GM13976 (cell line): ENCODE data around the gene B9D2.
"Not testable (repeated sequence)": the region's sequence is repeated elsewhere in the genome, so short reads cannot be mapped to it uniquely, and the experiment has no call there.

Experiments used
- DNase-seq: peaks from one replicate; pipeline ENCODE4 v3.0.0; 2012; ENCODE audit warnings: low spot score
- in situ Hi-C: fragments of 300-500 bp; cut with MboI; formaldehyde crosslinking; loops from one replicate; pipeline ENCODE4 v1.12.0; 2022; ENCODE audit warnings: low sequenced_read_pairs, mixed read lengths, inconsistent platforms; ENCODE audit not compliant: unreplicated experiment
- TF ChIP-seq, protein P1 (sequence below): IDR thresholded peaks from 2 replicates; pipeline ENCODE4 v1.5.1; 2012; ENCODE audit warnings: borderline replicate concordance, mild to moderate bottlenecking; ENCODE audit not compliant: insufficient read depth; ENCODE audit errors: extremely low read depth, missing control alignments, control extremely low read depth

The B9D2 gene

DNA sequence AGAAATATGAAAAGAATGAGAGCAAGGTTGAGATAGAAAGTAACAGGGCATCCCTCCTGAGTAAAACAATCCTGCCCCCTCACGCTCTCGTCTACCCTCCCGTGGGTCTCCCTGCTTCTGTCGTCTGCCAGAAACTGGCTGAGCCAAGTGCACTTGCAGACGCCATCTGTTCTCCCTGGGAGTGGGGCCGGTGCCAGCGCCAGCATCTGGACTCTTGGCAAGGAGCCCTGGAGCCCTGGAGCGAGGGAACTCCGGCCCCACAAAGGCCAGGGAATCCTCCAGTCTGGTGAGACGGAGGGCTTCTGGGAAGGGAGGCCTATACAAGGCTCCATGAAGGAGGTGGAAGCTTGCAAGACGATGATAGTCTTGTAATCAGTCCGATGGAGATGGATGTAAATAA is 10.0 kb upstream of the B9D2 start:
- in situ Hi-C loops, result no loop called here
- TF ChIP-seq, protein P1, sequence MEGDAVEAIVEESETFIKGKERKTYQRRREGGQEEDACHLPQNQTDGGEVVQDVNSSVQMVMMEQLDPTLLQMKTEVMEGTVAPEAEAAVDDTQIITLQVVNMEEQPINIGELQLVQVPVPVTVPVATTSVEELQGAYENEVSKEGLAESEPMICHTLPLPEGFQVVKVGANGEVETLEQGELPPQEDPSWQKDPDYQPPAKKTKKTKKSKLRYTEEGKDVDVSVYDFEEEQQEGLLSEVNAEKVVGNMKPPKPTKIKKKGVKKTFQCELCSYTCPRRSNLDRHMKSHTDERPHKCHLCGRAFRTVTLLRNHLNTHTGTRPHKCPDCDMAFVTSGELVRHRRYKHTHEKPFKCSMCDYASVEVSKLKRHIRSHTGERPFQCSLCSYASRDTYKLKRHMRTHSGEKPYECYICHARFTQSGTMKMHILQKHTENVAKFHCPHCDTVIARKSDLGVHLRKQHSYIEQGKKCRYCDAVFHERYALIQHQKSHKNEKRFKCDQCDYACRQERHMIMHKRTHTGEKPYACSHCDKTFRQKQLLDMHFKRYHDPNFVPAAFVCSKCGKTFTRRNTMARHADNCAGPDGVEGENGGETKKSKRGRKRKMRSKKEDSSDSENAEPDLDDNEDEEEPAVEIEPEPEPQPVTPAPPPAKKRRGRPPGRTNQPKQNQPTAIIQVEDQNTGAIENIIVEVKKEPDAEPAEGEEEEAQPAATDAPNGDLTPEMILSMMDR, result no peak
- no peak for DNase-seq

DNA sequence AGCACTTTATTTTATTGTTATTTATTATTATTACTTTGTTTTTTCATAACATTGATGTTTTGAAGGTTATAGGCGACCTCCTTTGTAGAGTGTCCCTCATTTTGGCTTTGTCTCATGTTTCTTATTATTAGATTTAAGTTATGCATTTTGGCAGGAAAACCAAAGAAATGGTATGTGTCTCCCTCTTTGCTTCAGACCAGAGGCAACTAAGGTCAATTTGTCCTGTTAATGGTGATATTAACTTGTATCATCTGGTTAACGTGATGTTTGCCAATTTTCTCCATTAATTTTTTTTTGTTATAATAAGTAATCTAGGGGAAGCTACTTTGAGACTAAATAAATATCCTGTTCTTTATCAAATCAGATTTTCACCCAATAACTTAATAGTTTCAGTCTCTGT is 8.6 kb upstream of the B9D2 start:
- no peak for DNase-seq
- in situ Hi-C loops, result no loop called here
- TF ChIP-seq, protein P1, result no peak

DNA sequence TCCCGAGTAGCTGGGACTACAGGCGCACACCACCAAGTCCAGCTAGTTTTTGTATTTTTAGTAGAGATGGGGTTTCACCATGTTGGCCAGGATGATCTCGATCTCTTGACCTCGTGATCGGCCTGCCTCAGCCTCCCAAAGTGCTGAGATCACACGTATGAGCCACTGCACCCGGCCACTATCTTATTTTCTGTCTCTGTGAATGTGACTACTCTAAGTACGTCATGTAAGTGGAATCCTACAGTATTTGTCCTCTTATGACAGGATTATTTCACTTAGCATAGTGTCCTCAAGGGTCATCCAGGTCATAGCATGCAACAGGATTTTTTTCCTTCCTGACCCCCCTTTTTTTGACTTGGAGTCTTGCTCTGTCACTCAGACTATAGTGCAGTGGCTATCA is 7.6 kb upstream of the B9D2 start:
- in situ Hi-C loops, result no loop called here
- no peak for DNase-seq
- TF ChIP-seq, protein P1, result no peak

DNA sequence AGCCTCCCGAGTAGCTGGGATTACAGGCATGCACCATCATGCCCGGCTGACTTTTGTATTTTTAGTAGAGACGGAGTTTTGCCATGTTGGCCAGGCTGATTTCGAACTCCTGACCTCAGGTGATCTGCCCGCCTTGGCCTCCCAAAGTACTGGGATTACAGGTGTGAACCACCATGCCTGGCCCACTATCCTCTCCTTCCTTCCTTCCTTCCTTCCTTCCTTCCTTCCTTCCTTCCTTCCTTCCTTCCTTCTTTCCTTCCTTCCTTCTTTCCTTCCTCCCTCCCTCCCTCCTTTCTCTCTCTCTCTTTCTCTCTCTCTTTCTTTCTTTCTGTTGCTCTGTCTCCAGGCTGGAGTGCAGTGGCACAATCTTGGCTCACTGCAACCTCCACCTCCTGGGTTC is 7.2 kb upstream of the B9D2 start:
- in situ Hi-C loops, result not testable (repeated sequence)

DNA sequence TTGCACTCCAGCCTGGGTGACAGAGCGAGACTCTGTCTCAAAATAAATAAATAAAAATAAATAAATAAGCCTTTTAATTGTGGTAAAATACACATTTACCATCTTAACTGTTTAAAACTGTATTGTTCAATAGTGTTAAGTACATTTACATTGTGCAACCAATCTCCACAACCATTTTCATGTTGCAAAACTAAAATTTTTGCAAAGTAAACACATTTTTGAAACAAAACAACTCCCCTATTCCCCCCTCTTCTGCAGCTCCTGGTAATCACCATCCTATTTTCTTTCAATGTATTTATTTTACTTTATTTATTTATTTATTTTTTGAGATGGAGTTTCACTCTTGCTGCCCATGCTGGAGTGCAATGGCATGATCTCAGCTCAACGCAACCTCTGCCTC is 5.8 kb upstream of the B9D2 start:
- DNase-seq, result no peak
- in situ Hi-C loops, result no loop called here
- TF ChIP-seq, protein P1, result no peak

More for the DNA sequence above, 7.2 kb upstream of the B9D2 start:
- not testable (repeated sequence) for DNase-seq

DNA sequence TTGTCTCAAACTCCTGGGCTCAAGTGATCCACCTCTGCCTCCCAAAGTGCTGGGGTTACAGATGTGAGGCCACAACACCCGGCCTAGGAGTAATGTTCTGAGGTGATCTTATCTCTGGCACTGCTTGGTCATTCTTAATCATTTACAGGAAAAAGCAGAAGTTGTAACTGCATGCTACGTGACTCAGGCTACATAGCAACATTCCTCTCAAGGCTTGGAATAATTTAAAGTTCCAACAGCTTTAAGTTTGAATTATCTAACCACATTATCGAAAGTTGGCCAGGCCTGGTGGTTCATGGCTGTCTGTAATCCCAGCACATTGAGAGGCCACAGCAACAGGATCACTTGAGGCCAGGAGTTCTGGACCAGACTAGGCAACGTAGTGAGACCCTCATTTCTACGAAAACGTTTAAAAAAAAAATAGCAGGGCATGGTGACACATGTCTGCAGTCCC is 3.9 kb upstream of the B9D2 start:
- DNase-seq, result no peak
- TF ChIP-seq, protein P1, result no peak
- in situ Hi-C loops, result no loop called here

DNA sequence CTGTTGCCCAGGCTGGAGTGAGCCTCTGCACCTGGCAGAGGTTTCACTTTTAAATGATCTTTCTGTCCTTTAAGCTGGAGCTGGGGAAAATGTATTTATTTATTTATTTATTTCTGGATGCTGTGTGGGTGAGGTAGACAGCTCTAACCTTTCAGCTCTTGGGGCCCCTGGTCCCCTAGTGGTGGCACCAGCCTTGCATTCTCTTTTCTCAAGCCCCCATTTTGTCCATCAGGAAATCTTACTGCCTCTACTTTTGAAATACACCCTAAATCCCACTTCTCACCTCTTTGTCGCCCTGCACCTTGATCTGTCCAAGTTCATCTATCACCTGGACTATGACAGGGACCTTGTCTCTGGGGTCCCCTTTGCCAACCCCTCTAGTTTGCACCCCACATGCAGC is 2.1 kb upstream of the B9D2 start:
- DNase-seq, result no peak
- in situ Hi-C loops, result no loop called here
- TF ChIP-seq, protein P1, result peak; percentile 26
